Activated CD8-positive, alpha-beta memory T cell treated with anti-CD3 and anti-CD28 coated beads for 48 hours (primary cell): ENCODE results near the gene MUCL3.
"Not testable (repeated sequence)": the region's sequence is repeated elsewhere in the genome, so short reads cannot be mapped to it uniquely, and the experiment has no call there.

Experiments
- DNase-seq, 3 experiments: peaks; one replicate each; pipeline ENCODE4 v3.0.0-alpha.2; 2020; ENCODE audit warnings: low read depth in 2 of 3, low spot score in 2 of 3

MUCL3 gene

DNA sequence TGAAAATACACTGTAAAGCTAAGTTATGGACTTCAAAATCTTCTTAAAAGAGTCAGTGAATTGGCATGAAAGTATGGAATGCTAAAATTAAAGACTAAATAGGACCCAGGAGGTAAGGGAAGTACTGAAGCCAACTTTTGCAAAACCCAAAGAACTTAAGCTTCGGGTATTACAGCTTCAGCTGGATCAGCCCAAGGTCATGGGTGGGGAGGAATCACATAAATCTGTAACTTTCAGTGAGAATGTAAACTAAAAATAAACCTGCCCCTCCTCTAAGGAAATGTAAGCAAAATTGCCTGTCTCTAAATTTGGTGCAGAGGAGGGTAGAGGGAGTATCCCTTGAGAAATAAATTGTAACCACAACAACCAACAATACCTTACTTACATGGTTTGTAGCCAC, 38.4 kb downstream of the MUCL3 start:
- no peak for DNase-seq

DNA sequence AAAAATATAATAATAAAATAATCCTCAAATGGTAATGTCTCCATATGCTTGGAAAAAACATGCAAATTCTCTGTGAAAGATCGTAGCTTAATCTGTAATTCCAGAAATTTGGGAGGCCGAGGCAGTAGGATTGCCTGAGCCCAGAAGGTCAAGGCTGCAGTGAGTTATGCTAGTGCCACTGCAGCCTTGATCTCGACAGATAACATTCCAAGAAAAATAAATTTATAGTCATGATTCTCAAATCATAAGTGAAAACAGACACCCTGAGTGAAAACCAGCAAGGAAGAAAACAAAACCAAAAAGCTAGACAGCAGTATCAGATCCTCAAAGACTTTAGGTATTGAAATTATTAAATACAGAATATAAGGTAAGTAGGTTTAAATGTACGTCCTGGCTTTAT, 38.9 kb downstream of the MUCL3 start:
- no peak for DNase-seq

- no peak for DNase-seq
Observed at GRCh38 chr6:30981942-30982772, 41.4 kb downstream of the MUCL3 start.

- DNase-seq = no peak
Observed at GRCh38 chr6:30983439-30983838, 42.7 kb downstream of the MUCL3 start, which contains the start of gene MUC21. MUC21 (plus strand) TSS chr6:30983718; CDS start chr6:30983959, 241 bp downstream.

DNA sequence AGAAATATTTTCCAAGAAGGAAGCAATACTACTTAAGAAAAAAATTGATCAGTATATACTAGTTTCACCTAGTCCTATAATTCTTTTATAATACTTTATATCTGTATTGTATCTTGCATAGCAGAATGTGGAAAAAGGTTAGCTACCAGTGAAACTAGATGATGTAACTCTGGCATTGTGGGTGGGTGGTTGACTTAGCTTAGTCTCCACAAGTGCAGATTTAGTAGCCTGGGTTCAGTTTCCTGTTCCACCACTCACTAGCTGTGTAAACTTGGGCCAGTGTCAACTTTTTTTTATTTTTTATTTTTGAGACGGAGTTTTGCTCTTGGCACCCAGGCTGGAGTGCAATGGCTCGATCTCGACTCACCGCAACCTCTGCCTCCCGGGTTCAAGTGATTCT, 44.7 kb downstream of the MUCL3 start:
- no peak for DNase-seq

DNA sequence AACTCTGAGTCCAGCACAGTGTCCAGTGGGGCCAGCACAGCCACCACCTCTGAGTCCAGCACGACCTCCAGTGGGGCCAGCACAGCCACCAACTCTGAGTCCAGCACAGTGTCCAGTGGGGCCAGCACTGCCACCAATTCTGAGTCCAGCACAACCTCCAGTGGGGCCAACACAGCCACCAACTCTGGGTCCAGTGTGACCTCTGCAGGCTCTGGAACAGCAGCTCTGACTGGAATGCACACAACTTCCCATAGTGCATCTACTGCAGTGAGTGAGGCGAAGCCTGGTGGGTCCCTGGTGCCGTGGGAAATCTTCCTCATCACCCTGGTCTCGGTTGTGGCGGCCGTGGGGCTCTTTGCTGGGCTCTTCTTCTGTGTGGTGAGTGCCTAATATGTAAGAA, 46.5 kb downstream of the MUCL3 start:
- no peak for DNase-seq

DNA sequence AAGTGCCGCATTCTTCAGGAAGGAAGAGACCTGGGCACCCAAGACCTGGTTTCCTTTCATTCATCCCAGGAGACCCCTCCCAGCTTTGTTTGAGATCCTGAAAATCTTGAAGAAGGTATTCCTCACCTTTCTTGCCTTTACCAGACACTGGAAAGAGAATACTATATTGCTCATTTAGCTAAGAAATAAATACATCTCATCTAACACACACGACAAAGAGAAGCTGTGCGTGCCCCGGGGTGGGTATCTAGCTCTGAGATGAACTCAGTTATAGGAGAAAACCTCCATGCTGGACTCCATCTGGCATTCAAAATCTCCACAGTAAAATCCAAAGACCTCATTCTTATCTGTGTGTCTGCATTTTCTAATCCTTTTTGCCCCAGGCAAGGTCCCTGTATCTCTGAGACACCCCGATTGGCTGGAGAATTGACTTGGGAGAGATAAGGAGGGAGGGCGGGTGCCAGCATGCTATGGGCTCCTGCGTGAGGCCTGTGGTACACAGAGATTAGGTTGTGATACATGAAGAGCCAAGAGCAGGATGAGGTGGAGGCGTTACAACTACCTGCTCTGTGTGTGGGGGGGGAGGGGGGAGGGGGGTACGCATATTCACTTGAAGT, 47.5 kb downstream of the MUCL3 start:
- no peak for DNase-seq

DNA sequence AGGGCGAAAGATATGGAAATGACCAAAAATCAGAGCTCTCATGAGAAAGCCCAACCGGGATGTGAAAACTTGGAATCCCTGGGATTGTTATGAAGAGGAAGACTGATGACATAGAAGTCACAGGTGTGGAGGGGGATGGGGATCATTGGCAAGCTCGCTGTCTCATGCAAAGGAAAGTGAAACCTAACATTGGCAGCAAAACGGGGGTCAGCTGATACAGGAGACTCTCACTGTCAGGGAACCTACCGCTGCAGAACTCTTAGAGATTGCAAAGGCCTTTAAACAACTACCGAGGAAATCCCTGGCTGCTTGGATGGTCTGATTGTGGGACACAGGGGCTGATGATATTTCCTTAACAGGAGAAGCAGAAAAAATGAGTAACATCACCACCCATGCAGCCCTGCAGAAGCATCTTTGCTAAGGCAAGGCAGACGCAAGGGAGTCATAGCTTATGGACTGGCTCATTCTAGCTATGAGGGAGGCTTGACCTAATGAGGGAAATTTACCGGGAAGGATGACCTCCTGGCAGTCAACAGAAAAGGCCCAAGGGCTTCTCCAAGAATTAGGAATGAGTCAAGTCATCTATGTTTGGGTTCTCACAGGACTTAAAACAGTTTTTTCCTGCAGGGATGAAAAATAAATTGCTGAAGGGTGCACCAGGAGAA, 49.8 kb downstream of the MUCL3 start:
- no peak for DNase-seq

DNA sequence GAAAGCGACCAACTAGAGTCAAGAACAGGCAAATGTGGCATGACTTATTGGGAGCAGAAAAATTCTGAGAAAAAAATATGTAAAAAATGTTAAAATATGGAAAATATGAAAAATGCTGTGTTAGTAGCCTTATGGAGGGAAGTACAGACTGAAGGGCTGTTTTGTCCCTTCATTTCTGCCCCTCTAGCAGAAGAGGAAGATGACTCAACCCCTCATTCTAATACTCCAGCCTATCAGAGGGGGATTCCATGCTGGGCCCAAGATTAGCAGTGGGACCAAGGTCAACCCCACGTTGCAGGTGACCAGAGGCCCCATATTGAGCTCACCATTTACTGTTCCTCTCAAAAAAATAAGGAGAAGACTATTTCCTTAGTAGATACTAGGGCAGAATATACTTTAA, 51.1 kb downstream of the MUCL3 start:
- DNase-seq = no peak

- no peak for DNase-seq
Observed at GRCh38 chr6:30997301-30997700, 56.5 kb downstream of the MUCL3 start.

DNA sequence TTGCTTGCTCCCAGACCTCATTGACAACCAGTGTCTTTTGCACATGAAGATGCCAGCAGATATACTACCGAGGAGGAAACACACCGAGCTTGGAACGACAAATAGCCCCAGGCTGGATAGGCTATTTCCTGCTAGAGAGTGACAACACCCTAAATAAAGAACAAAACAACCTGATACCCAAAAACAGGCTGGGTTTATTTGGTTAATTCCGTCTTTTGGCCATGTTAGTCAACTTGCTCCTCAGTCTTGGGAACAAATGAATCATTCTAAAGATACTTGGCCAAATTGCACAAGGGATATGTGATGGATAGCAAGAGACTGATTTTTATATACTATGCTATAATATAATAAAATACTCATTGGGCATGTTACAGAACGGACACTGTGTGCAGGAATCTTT, 58.0 kb downstream of the MUCL3 start:
- DNase-seq = no peak

GRCh38 chr6:31000067-31000860, 59.5 kb downstream of the MUCL3 start:
- not testable (repeated sequence) for DNase-seq

DNA sequence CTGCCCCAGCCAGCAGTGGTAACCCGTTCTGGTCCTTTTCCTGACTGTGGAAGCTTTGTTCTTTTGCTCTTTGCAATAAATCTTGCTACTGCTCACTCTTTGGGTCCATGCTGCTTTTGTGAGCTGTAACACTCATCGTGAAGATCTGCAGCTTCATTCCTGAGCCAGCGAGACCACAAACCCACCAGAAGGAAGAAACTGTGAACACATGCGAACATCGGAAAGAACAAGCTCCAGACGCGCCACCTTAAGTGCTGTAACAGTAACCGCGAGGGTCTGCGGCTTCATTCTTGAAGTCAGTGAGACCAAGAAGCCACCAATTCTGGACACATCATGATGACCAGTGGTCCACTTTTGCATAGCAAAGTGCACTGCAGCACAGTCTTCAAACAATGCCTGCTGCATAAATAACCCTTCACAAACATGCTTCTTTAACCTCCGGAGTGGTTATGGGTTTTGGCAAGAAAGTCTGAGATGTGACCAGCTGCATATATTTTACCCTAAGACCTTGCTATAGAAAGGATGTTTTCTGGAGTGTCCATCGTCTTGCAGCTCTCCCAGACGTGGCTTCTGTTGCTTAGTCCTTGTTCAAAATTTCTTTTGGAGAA, 60.6 kb downstream of the MUCL3 start:
- DNase-seq = no peak

GRCh38 chr6:31002471-31002870, 61.7 kb downstream of the MUCL3 start:
- DNase-seq = no peak
